Fibroblast of lung (primary cell): Measurements from ENCODE around the gene NEMP2.

ENCODE experiments used
- CTCF ChIP-seq, 2 donors: IDR thresholded peaks in 1 of 2; conservative IDR thresholded peaks in 1 of 2; 1 replicate in 1 of 2; 2 replicates in 1 of 2; pipeline ENCODE4 v1.5.1; 2011 to 2012; ENCODE audit warnings: low read length in 2 of 2, control low read depth in 1 of 2, inconsistent platforms in 1 of 2, low read depth in 1 of 2, mild to moderate bottlenecking in 1 of 2
- EZH2 ChIP-seq: IDR thresholded peaks from 2 replicates; pipeline ENCODE4 v1.5.1; 2012; ENCODE audit warnings: low read length, control low read depth, mild to moderate bottlenecking; ENCODE audit errors: missing control alignments

DNA sequence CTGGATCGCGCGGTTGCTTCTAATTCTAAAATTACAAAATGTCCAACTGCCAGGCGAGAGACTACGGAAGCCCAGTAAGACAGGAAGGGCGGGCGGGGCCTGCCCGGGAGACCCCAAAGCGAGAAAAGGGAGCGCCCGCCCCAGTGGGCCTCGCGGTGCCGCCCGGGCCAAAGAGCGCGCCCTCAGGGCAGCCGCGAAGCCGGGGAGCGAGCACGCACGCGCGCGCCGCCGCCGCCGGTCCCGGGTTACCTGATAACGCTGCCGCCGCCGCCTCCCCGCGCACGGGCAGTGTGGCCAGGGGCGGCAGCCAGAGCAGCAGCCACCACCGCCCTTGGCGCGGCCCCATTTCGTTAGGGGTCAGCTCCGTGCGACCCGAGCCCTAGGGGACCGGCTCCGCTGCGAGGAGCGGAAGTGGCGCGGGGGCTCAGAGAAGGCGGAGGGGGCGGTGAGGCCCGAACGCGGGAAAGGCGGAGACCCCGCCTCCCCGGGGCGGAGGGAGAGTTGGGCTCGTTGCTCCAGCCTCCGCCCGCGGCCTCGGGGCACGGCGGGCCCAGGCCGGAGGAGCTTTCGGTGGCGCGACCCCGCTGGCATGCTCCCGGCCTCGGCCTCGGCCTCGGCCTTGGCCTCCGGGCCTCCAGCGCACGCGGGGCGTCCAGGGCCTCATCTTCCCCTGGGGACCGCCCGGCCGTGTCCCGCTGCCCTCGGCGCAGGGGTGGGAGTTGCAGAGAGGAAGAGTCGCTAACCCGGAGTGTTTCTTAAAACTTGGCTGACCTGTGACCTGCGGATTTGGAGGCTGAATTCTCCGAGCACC is at the start of gene NEMP2:
- TF ChIP-seq CTCF (conservative IDR thresholded peaks at IDR 0.05 in 1 of 2, IDR thresholded peaks at IDR 0.05 in 1 of 2; ENCODE audit: low read depth in 1 of 2, low read length in 2 of 2) (no peak), EZH2 (no peak)
